Gastrocnemius medialis (tissue), 4 donors: Measurements from ENCODE around the gene FCHSD1. TPM values are rescaled to one million over a fixed set of nuclear protein-coding genes. Genes with fewer than 3 reads are reported as not detected.

Experiments used
- ATAC-seq, 2 donors: fragments of 150-250 bp; one replicate each; pipeline ENCODE4 v1.9.1; 2016
- DNase-seq, 2 donors: peaks; one replicate each; pipeline ENCODE4 v3.0.0-alpha.2; 2019
- H3K27ac ChIP-seq, 4 donors: fragments of 200-600 bp; sonication (generic); 1 replicate in 1 of 4; 2 replicates in 3 of 4; pipeline ENCODE4 v1.5.1; 2016 to 2018; ENCODE audit warnings: mild to moderate bottlenecking in 2 of 4, moderate library complexity in 1 of 4
- H3K27me3 ChIP-seq, 3 donors: fragments of 200-600 bp; sonication (generic) in 2 of 3; 1 replicate in 1 of 3; 2 replicates in 2 of 3; pipeline versions ENCODE4 v1.5.1 to v1.6.0; 2016 to 2019; ENCODE audit warnings: mild to moderate bottlenecking in 1 of 3, moderate library complexity in 1 of 3
- H3K36me3 ChIP-seq, 2 donors: fragments of 200-600 bp; sonication (generic) in 1 of 2; one replicate each; pipeline ENCODE4 v1.5.1; 2017 to 2018
- H3K4me1 ChIP-seq, 2 donors: fragments of 200-600 bp; sonication (generic) in 1 of 2; one replicate each; pipeline ENCODE4 v1.5.1; 2016 to 2017; ENCODE audit warnings: mild to moderate bottlenecking in 2 of 2
- H3K4me3 ChIP-seq, 4 donors: fragments of 200-600 bp; sonication (generic) in 3 of 4; 1 replicate in 1 of 4; 2 replicates in 3 of 4; pipeline ENCODE4 v1.5.1; 2016 to 2019; ENCODE audit warnings: mild to moderate bottlenecking in 2 of 4
- H3K9me3 ChIP-seq, 3 donors: fragments of 200-600 bp; sonication (generic) in 2 of 3; 1 replicate in 1 of 3; 2 replicates in 2 of 3; pipeline ENCODE4 v1.5.1; 2016 to 2019
- CTCF ChIP-seq, 5 experiments: fragments of 450-650 bp in 3 of 5; fragments of 200-600 bp in 2 of 5; sonication (generic) in 2 of 5; IDR thresholded peaks in 4 of 5; conservative IDR thresholded peaks in 1 of 5; 1 replicate in 4 of 5; 2 replicates in 1 of 5; pipeline ENCODE4 v1.5.1; 2016 to 2019; ENCODE audit warnings: antibody characterized with exemption in 5 of 5, mild to moderate bottlenecking in 3 of 5, moderate library complexity in 3 of 5
- POLR2A ChIP-seq, 2 donors: fragments of 450-650 bp; IDR thresholded peaks; one replicate each; pipeline ENCODE4 v1.6.1; 2017; ENCODE audit warnings: antibody characterized with exemption in 2 of 2, mild to moderate bottlenecking in 2 of 2, moderate library complexity in 2 of 2
- in situ Hi-C, 4 donors: fragments of 200-750 bp; cut with MboI; loops; one replicate each; pipeline versions ENCODE4 v1.15.0 to v1.8.0; 2017; ENCODE audit warnings: low sequenced_read_pairs in 4 of 4
- intact Hi-C: fragments of 100-400 bp; cut with DNase I; formaldehyde crosslinking; loops from one replicate; pipeline ENCODE4 v1.15.1; 2023; ENCODE audit warnings: low total_unique reads
- total RNA-seq, 4 donors: library from RNA; depleted of rRNA; stranded (reverse); fragments of >200 nt; gene quantifications; one replicate each; pipeline versions ENCODE4 v1.1.0 to v1.2.3, GENCODE V29; 2016

Gene FCHSD1
- total RNA-seq, 4 donors from 2014 or later: 0.32 to 2.6 (median 0.65) TPM

- intact Hi-C loops: no loop called here
- peak; percentile 39 to 72 for ATAC-seq
- H3K27ac ChIP-seq: no peak overlapping the region
- no peaks in the 10 kb centered on the region for H3K4me1 ChIP-seq
- no peaks in the 10 kb centered on the region for H3K27me3 ChIP-seq
- TF ChIP-seq CTCF (IDR thresholded peaks at IDR 0.05 in 4 of 5, conservative IDR thresholded peaks at IDR 0.05 in 1 of 5): peak; percentile 49 to 93 (median 77)
- no peak for TF ChIP-seq POLR2A (IDR thresholded peaks at IDR 0.05)
- H3K4me3 ChIP-seq: no peak overlapping the region
- no peaks in the 10 kb centered on the region for H3K9me3 ChIP-seq
- peak; percentile 41 to 48 for DNase-seq
- in situ Hi-C loops: no loop called here
- H3K36me3 ChIP-seq: no peaks in the 10 kb centered on the region
Measured at GRCh38 chr5:141664733-141665461, 13.7 kb upstream of the FCHSD1 start.

GRCh38 chr5:141663506-141663905 lies 12.3 kb upstream of the FCHSD1 start:
- no peaks in the 10 kb centered on the region for H3K36me3 ChIP-seq
- no peak for DNase-seq
- in situ Hi-C loops (no loop called here), intact Hi-C loops (no loop called here)
- H3K4me1 ChIP-seq: no peaks in the 10 kb centered on the region
- no peaks in the 10 kb centered on the region for H3K27me3 ChIP-seq
- H3K27ac ChIP-seq: no peak overlapping the region
- H3K4me3 ChIP-seq: no peak overlapping the region
- no peak for TF ChIP-seq POLR2A (IDR thresholded peaks at IDR 0.05)
- no peak for TF ChIP-seq CTCF (IDR thresholded peaks at IDR 0.05 in 4 of 5, conservative IDR thresholded peaks at IDR 0.05 in 1 of 5)
- no peak for ATAC-seq
- H3K9me3 ChIP-seq: no peaks in the 10 kb centered on the region

- Histone ChIP-seq H3K27ac (no peak overlapping the region), H3K4me1 (no peaks in the 10 kb centered on the region), H3K36me3 (no peaks in the 10 kb centered on the region), H3K27me3 (no peaks in the 10 kb centered on the region), H3K9me3 (no peaks in the 10 kb centered on the region), H3K4me3 (no peak overlapping the region)
- DNase-seq: no peak
- ATAC-seq: no peak
- TF ChIP-seq POLR2A (IDR thresholded peaks at IDR 0.05) (no peak), CTCF (IDR thresholded peaks at IDR 0.05 in 4 of 5, conservative IDR thresholded peaks at IDR 0.05 in 1 of 5) (no peak)
- intact Hi-C loops: no loop called here
- in situ Hi-C loops: no loop called here
Measured at GRCh38 chr5:141662028-141662427, 10.8 kb upstream of the FCHSD1 start.

- no peak for DNase-seq
- no peaks in the 10 kb centered on the region for H3K36me3 ChIP-seq
- intact Hi-C loops: no loop called here
- no peak for ATAC-seq
- in situ Hi-C loops: no loop called here
- H3K27me3 ChIP-seq: no peaks in the 10 kb centered on the region
- no peaks in the 10 kb centered on the region for H3K9me3 ChIP-seq
- TF ChIP-seq CTCF (IDR thresholded peaks at IDR 0.05 in 4 of 5, conservative IDR thresholded peaks at IDR 0.05 in 1 of 5) (no peak), POLR2A (IDR thresholded peaks at IDR 0.05) (no peak)
- H3K4me1 ChIP-seq: no peaks in the 10 kb centered on the region
- no peak overlapping the region for H3K27ac ChIP-seq
- no peak overlapping the region for H3K4me3 ChIP-seq
Measured at GRCh38 chr5:141657937-141658545, 6.8 kb upstream of the FCHSD1 start.
